T-cell (primary cell): Measurements from ENCODE around the gene AXL. TPM values are rescaled to one million over a fixed set of nuclear protein-coding genes. Genes with fewer than 3 reads are reported as not detected.

Source experiments
- ATAC-seq, 4 experiments: fragments of 200-7000 bp in 3 of 4; fragments of 150-1000 bp in 1 of 4; cut with Tn5 transposase; replicated peaks in 1 of 4; 1 replicate in 3 of 4; 2 replicates in 1 of 4; pipeline ENCODE4 v1.10.0; 2021; ENCODE audit warnings: moderate library complexity in 3 of 4, mild to moderate bottlenecking in 2 of 4, moderate number of reproducible peaks in 1 of 4
- CTCF ChIA-PET, 2 donors: fragments of 300-600 bp; sonication (Branson Sonifier 250); formaldehyde crosslinking; loops; one replicate each; lab custom pipeline; 2022; ENCODE audit warnings: antibody characterized with exemption in 2 of 2; lab: Charles Lee
- POLR2A ChIA-PET, 2 donors: fragments of 300-600 bp; sonication (Branson Sonifier 250); formaldehyde crosslinking; loops; one replicate each; lab custom pipeline; 2022; ENCODE audit warnings: antibody characterized with exemption in 2 of 2; lab: Charles Lee
- DNase-seq, 35 experiments: peaks; one replicate each; pipeline versions ENCODE4 v3.0.0 to v3.0.0-alpha.2; 2013 to 2023
- H3K27ac ChIP-seq: one replicate; pipeline ENCODE4 v1.5.1; 2013; ENCODE audit warnings: low read length
- H3K27me3 ChIP-seq, 2 experiments: replicated peaks in 1 of 2; 1 replicate in 1 of 2; 2 replicates in 1 of 2; pipeline versions ENCODE4 v1.6.1 to v1.7.0; 2013; ENCODE audit warnings: low read length in 1 of 2, mixed read lengths in 1 of 2; ENCODE audit not compliant: control insufficient read depth in 2 of 2, insufficient read depth in 2 of 2; ENCODE audit errors: extremely low read depth in 1 of 2
- H3K36me3 ChIP-seq, 2 donors: 1 replicate in 1 of 2; 2 replicates in 1 of 2; pipeline versions ENCODE4 v1.6.1 to v1.7.0; 2013; ENCODE audit warnings: low read length in 1 of 2; ENCODE audit not compliant: control insufficient read depth in 2 of 2, insufficient read depth in 1 of 2; ENCODE audit errors: extremely low read depth in 1 of 2
- H3K4me1 ChIP-seq, 2 experiments: 1 replicate in 1 of 2; 2 replicates in 1 of 2; pipeline versions ENCODE4 v1.6.1 to v1.7.0; 2013; ENCODE audit warnings: low read length in 2 of 2, mixed read lengths in 1 of 2; ENCODE audit not compliant: insufficient read depth in 2 of 2, control insufficient read depth in 1 of 2; ENCODE audit errors: extremely low read depth in 1 of 2
- H3K4me3 ChIP-seq, 2 donors: 1 replicate in 1 of 2; 2 replicates in 1 of 2; pipeline versions ENCODE4 v1.5.1 to v1.7.0; 2013; ENCODE audit warnings: mild to moderate bottlenecking in 2 of 2, low read length in 1 of 2, moderate library complexity in 1 of 2; ENCODE audit not compliant: control insufficient read depth in 1 of 2; ENCODE audit errors: extremely low read depth in 1 of 2
- H3K9me3 ChIP-seq: 2 replicates; pipeline ENCODE4 v1.7.0; 2013
- H3K27ac Mint-ChIP-seq, 2 donors: one replicate each; pipeline ENCODE4 v1.8.0; 2020 to 2021; ENCODE audit warnings: mild to moderate bottlenecking in 2 of 2, mixed read lengths in 2 of 2
- H3K27me3 Mint-ChIP-seq, 2 donors: one replicate each; pipeline ENCODE4 v1.8.0; 2021 to 2022; ENCODE audit warnings: mixed read lengths in 2 of 2
- H3K36me3 Mint-ChIP-seq: one replicate; pipeline ENCODE4 v1.8.0; 2021; ENCODE audit warnings: mixed read lengths
- H3K4me1 Mint-ChIP-seq, 3 donors: one replicate each; pipeline ENCODE4 v1.8.0; 2020 to 2022; ENCODE audit warnings: mixed read lengths in 3 of 3, mild to moderate bottlenecking in 1 of 3
- H3K4me3 Mint-ChIP-seq, 3 donors: one replicate each; pipeline ENCODE4 v1.8.0; 2020 to 2022; ENCODE audit warnings: mild to moderate bottlenecking in 3 of 3, mixed read lengths in 3 of 3, moderate library complexity in 3 of 3
- H3K9me3 Mint-ChIP-seq, 3 donors: one replicate each; pipeline ENCODE4 v1.8.0; 2020 to 2022; ENCODE audit warnings: mixed read lengths in 3 of 3
- WGBS: methylation state at CpG from one replicate; pipeline ENCODE4 v1.1.5; 2013; ENCODE audit warnings: missing lambda C conversion rate; ENCODE audit not compliant: insufficient coverage; 5-methylcytosine and 5-hydroxymethylcytosine counted together
- total RNA-seq, 35 experiments: library from RNA in 6 of 35; stranded (reverse) in 6 of 35; fragments of 120-200 nt in 1 of 35; gene quantifications; one replicate each; pipeline versions ENCODE4 v1.2.1 to v1.2.4 and lab custom pipeline; 2013 to 2026

The AXL gene
- total RNA-seq, 5 donors from 2014 or later (not counting 1 experiment from before 2014, with no cell fraction given): 0.16 to 0.70 (median 0.47) TPM; not detected in 2

DNA sequence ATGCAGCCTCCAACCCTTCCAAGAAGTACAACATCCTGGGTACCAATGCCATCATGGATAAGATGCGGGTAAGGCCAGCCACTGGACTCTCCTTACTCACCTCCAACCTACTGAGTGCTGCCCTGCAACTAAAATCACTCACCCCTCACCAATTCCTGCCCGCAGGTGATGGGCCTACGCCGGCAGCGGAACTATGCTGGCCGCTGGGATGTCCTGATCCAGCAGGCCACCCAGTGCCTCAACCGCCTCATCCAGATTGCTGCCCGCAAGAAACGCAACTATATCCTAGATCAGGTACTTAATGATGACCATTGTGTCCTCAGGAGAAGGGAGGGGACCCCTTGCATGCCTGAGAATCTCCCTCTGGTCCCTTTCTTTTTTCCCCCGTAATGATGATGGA is 75.4 kb downstream of the AXL start:
- Mint-ChIP-seq H3K4me3 (no peak overlapping the region), H3K36me3 (peaks cover 73% of the 10 kb centered on the region), H3K27ac (peak overlapping the region; percentile 55 to 69), H3K4me1 (peaks cover 53 to 55% (median 53%) of the 10 kb centered on the region in 3 donors), H3K9me3 (no peaks in the 10 kb centered on the region), H3K27me3 (no peaks in the 10 kb centered on the region)
- WGBS: 99% methylated on average over 9 of the region's 10 CpGs
- H3K27ac ChIP-seq: no peak overlapping the region
- DNase-seq (no peak), ATAC-seq (no peak)
- H3K36me3 ChIP-seq: peaks cover 18 to 89% of the 10 kb centered on the region in 2 donors
- no peak overlapping the region for H3K4me3 ChIP-seq
- peaks cover 8 to 35% of the 10 kb centered on the region in 2 experiments for H3K4me1 ChIP-seq
- ChIA-PET CTCF (no interaction called here), POLR2A (interaction anchor here (0.5 to 1.2 kb wide), 2 partner anchors 8 to 40 kb away, joined by 4 read pairs; no protein-coding TSS in a partner anchor)
- H3K27me3 ChIP-seq: no peaks in the 10 kb centered on the region
- H3K9me3 ChIP-seq: no peaks in the 10 kb centered on the region

DNA sequence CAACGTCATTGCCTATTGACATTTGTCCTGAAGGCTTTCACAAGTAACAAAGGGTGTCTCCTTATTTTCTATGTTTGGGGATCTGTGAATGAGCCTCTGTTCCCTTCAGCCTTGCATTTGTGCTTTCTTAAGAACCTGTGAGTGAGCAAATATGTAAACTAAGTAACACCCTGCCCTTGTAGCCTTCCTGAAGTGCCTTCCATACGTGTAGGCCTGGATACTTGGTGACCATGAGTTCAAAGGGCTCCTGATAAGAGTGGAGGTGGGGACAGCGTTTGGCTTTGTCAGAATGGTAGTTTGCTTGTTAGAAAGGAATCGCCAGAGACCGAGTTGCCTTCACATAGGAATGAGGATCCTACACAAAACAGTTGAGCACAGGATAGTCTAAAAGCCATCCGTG is 76.5 kb downstream of the AXL start:
- 93% methylated on average over 4 of the region's 6 CpGs for WGBS
- POLR2A ChIA-PET: no interaction called here
- ATAC-seq (no peak), DNase-seq (no peak)
- H3K36me3 Mint-ChIP-seq: peaks cover 78% of the 10 kb centered on the region
- H3K9me3 Mint-ChIP-seq: no peaks in the 10 kb centered on the region
- no peaks in the 10 kb centered on the region for H3K27me3 ChIP-seq
- no peak overlapping the region for H3K4me3 ChIP-seq
- peaks cover 62 to 66% (median 65%) of the 10 kb centered on the region in 3 donors for H3K4me1 Mint-ChIP-seq
- peak overlapping the region; percentile 96 to 99 for H3K27ac Mint-ChIP-seq
- H3K27me3 Mint-ChIP-seq: no peaks in the 10 kb centered on the region
- H3K4me3 Mint-ChIP-seq: no peak overlapping the region
- no peak overlapping the region for H3K27ac ChIP-seq
- H3K4me1 ChIP-seq: peaks cover 19 to 46% of the 10 kb centered on the region in 2 experiments
- H3K9me3 ChIP-seq: no peaks in the 10 kb centered on the region
- peaks cover 18 to 94% of the 10 kb centered on the region in 2 donors for H3K36me3 ChIP-seq
- CTCF ChIA-PET: no interaction called here

DNA sequence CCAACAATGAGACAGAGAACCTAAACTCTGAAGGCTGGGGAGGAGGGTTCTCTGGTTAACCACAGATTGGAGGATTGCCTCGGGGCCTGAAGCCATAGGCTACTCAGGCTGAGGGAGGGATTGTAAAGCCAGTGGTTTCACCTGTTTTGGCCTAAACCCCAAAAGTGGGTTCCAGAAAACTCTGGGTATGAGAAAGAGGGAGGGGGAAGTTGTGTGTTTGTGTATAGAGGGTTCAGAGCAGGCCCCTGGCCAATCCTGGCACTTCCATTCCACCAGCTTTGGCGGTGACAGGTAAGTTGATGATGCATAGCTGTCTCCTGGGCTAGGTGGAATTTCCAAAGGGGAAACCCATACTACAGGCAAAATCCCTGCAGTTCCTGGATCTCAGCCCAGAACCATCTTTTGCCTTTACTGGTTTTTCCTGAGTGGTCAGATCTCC is 77.4 kb downstream of the AXL start:
- H3K27me3 ChIP-seq: no peaks in the 10 kb centered on the region
- ChIA-PET POLR2A (interaction anchor here (1.2 to 2.8 kb wide), 3 partner anchors 10 to 33 kb away, joined by 3 to 17 read pairs (median 14); partner anchors contain the start of gene HNRNPUL1 (in 1 of the 2)), CTCF (interaction anchor here in 1 of 2 donors (0.5 kb wide), 1 partner anchor 85 kb away, joined by 3 read pairs; no protein-coding TSS in a partner anchor)
- H3K4me3 Mint-ChIP-seq: no peak overlapping the region
- peaks cover 18 to 96% of the 10 kb centered on the region in 2 donors for H3K36me3 ChIP-seq
- H3K36me3 Mint-ChIP-seq: peaks cover 76% of the 10 kb centered on the region
- peaks cover 70 to 74% (median 72%) of the 10 kb centered on the region in 3 donors for H3K4me1 Mint-ChIP-seq
- peak overlapping the region; percentile 96 to 99 for H3K27ac Mint-ChIP-seq
- ATAC-seq (no peak), DNase-seq (peak in 1 of 35 experiments; percentile 43)
- no CpG with 5 or more reads among the region's 2 CpGs for WGBS
- no peak overlapping the region for H3K4me3 ChIP-seq
- peak overlapping the region; percentile 97 for H3K27ac ChIP-seq
- H3K27me3 Mint-ChIP-seq: no peaks in the 10 kb centered on the region
- no peaks in the 10 kb centered on the region for H3K9me3 ChIP-seq
- H3K4me1 ChIP-seq: peaks cover 27 to 52% of the 10 kb centered on the region in 2 experiments
- H3K9me3 Mint-ChIP-seq: no peaks in the 10 kb centered on the region

DNA sequence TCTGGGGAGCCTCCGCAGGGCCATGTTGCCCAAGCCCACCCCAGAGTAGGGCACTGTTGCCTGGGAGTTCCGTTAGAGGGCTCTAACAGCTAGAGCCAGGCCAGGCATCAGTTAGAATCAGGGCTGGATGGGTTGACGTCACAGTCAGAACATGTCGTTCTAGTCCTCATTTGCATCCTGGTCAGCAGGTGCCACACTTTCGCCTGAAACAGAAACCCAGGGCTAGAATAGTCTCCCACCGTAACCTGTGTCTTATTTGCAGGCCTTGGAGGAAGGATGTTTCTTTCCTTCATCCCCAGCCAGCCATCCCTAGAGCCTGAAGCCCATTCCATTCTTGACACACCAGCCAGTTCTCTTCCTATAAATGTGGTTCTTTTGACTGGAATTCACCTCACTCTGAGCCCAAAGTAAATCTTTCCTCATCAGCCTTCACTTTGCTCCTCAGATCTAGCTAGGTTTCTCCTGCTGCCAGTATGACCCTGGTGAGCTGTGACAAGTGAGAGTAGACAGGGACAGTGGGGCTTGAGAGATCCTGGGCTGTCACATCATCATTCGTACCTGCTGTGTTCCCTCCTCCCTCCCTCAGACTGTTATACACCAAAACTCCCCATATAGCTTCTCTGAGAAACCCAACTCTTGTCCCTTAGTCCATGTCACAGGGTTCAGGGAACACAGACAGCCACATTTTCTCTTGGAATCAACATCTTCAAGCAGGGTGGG is 78.8 kb downstream of the AXL start:
- Mint-ChIP-seq H3K4me3 (peak overlapping the region in 2 of 3 donors; percentile 25 to 31), H3K36me3 (peaks cover 78% of the 10 kb centered on the region), H3K27ac (peak overlapping the region; percentile 96 to 99), H3K4me1 (peaks cover 83 to 87% (median 85%) of the 10 kb centered on the region in 3 donors), H3K9me3 (no peaks in the 10 kb centered on the region), H3K27me3 (no peaks in the 10 kb centered on the region)
- Histone ChIP-seq H3K4me1 (peaks cover 37 to 65% of the 10 kb centered on the region in 2 experiments), H3K4me3 (no peak overlapping the region), H3K9me3 (no peaks in the 10 kb centered on the region), H3K27ac (peak overlapping the region; percentile 97), H3K36me3 (peaks cover 14 to 91% of the 10 kb centered on the region in 2 donors), H3K27me3 (no peaks in the 10 kb centered on the region)
- 72% methylated on average over 5 of the region's 7 CpGs for WGBS
- DNase-seq: peak in 6 of 35 experiments; percentile 23 to 68 (median 35)
- POLR2A ChIA-PET: interaction anchor here (0.8 to 2.8 kb wide), 6 partner anchors 9 to 234 kb away, joined by 3 to 17 read pairs (median 3); partner anchors contain the start of gene HNRNPUL1 (in 1 of the 2)
- ATAC-seq: peak in 3 of 4 experiments; percentile 7 to 34 (median 21)
- CTCF ChIA-PET: interaction anchor here (1.1 to 2.4 kb wide), 4 partner anchors 11 to 93 kb away, joined by 3 to 9 read pairs (median 6); no protein-coding TSS in a partner anchor

DNA sequence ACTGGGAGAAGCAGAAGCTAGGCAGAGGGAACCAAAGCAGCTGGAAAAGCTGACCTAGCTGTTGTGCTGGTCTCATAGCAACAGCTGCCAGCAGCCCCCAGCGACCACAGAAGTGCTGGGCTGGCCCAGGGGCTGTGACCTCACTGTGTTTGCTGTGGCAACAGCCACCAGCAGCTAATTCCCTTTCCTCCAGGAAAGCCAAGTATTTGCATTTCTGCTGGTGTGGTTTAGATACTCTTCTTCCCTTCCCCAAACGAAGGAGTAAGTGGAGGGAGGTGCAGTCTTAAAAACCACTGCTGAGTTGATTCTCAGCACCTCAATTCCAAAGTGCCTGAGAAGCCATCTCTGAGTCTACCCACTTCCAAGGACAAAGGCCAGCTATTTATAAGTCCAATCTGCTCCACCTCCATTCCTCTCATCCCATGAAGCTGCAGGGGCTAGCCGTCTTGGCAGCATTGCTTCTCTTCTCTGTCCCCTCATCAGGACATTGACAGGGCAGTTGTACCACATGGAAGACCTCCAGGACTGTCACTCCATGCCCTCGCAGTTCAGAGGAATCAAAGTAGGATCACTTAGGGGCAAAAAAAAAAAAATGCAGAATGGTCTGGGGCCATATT is 79.4 kb downstream of the AXL start:
- Mint-ChIP-seq H3K27me3 (no peaks in the 10 kb centered on the region), H3K4me3 (peak overlapping the region in 2 of 3 donors; percentile 34 to 48), H3K27ac (peak overlapping the region; percentile 96 to 99), H3K4me1 (peaks cover 89 to 94% (median 90%) of the 10 kb centered on the region in 3 donors), H3K9me3 (no peaks in the 10 kb centered on the region), H3K36me3 (peaks cover 78% of the 10 kb centered on the region)
- H3K4me3 ChIP-seq: no peak overlapping the region
- WGBS: 89% methylated on average over 1 of the region's 4 CpGs
- H3K9me3 ChIP-seq: no peaks in the 10 kb centered on the region
- H3K36me3 ChIP-seq: peaks cover 12 to 88% of the 10 kb centered on the region in 2 donors
- ATAC-seq (peak in 2 of 4 experiments; percentile 16 to 59), DNase-seq (peak in 28 of 35 experiments; percentile 16 to 70 (median 48))
- peak overlapping the region; percentile 97 for H3K27ac ChIP-seq
- ChIA-PET CTCF (interaction anchor here (1.1 to 2.4 kb wide), 4 partner anchors 10 to 94 kb away, joined by 3 to 9 read pairs (median 6); no protein-coding TSS in a partner anchor), POLR2A (interaction anchor here (0.6 to 2.8 kb wide), 6 partner anchors 8 to 368 kb away, joined by 3 to 17 read pairs (median 3); partner anchors contain the start of gene HNRNPUL1 (in 1 of the 2))
- H3K27me3 ChIP-seq: no peaks in the 10 kb centered on the region
- peaks cover 38 to 72% of the 10 kb centered on the region in 2 experiments for H3K4me1 ChIP-seq
